Neural progenitor cell (in vitro differentiated cells): ENCODE data around the gene BHLHE40. TPM values are rescaled to one million over a fixed set of nuclear protein-coding genes. Genes with fewer than 3 reads are reported as not detected.

ENCODE experiments used
- DNase-seq: peaks from one replicate; pipeline ENCODE4 v3.0.0-alpha.2; 2016; ENCODE audit warnings: low spot score
- H2AFZ ChIP-seq: fragments of 200-600 bp; sonication (generic); replicated peaks from 2 replicates; pipeline ENCODE4 v1.6.1; 2016; ENCODE audit warnings: antibody characterized with exemption
- H3F3A ChIP-seq: fragments of 200-600 bp; sonication (generic); 2 replicates; pipeline ENCODE4 v1.6.1; 2016; ENCODE audit warnings: antibody characterized with exemption, low read depth
- H3K27ac ChIP-seq: fragments of 200-600 bp; sonication (generic); 2 replicates; pipeline ENCODE4 v1.5.1; 2016; ENCODE audit warnings: mild to moderate bottlenecking
- H3K27me3 ChIP-seq: fragments of 200-600 bp; sonication (generic); 2 replicates; pipeline ENCODE4 v1.6.1; 2016; ENCODE audit warnings: mild to moderate bottlenecking, moderate library complexity
- H3K36me3 ChIP-seq: fragments of 200-600 bp; sonication (generic); 2 replicates; pipeline ENCODE4 v1.5.1; 2016
- H3K4me1 ChIP-seq: fragments of 200-600 bp; sonication (generic); 2 replicates; pipeline ENCODE4 v1.6.1; 2016; ENCODE audit warnings: mixed run types
- H3K4me2 ChIP-seq: fragments of 200-600 bp; sonication (generic); 2 replicates; pipeline ENCODE4 v1.6.1; 2016
- H3K4me3 ChIP-seq: fragments of 200-600 bp; sonication (generic); 2 replicates; pipeline ENCODE4 v1.5.1; 2016
- H3K79me2 ChIP-seq: fragments of 200-600 bp; sonication (generic); 2 replicates; pipeline ENCODE4 v1.6.1; 2016; ENCODE audit warnings: low read depth
- H3K9ac ChIP-seq: fragments of 200-600 bp; sonication (generic); 2 replicates; pipeline ENCODE4 v1.6.1; 2016
- H3K9me3 ChIP-seq: fragments of 200-600 bp; sonication (generic); 2 replicates; pipeline ENCODE4 v1.5.1; 2016; ENCODE audit warnings: low read depth
- H4K20me1 ChIP-seq: fragments of 200-600 bp; sonication (generic); 2 replicates; pipeline ENCODE4 v1.6.1; 2016; ENCODE audit warnings: low read depth
- H3K27ac Mint-ChIP-seq: 3 replicates; pipeline ENCODE4 v1.8.0; 2021; ENCODE audit warnings: mixed read lengths
- H3K27me3 Mint-ChIP-seq: 2 replicates; pipeline ENCODE4 v1.8.0; 2022; ENCODE audit warnings: low read depth, mild to moderate bottlenecking, inconsistent platforms, moderate library complexity, mixed read lengths; ENCODE audit not compliant: insufficient read depth
- H3K36me3 Mint-ChIP-seq: 3 replicates; pipeline ENCODE4 v1.8.0; 2021; ENCODE audit warnings: mixed read lengths
- H3K4me1 Mint-ChIP-seq: 3 replicates; pipeline ENCODE4 v1.8.0; 2021; ENCODE audit warnings: mixed read lengths
- H3K4me3 Mint-ChIP-seq: 3 replicates; pipeline ENCODE4 v1.8.0; 2021; ENCODE audit warnings: mild to moderate bottlenecking, moderate library complexity, mixed read lengths
- H3K9me3 Mint-ChIP-seq: 3 replicates; pipeline ENCODE4 v1.8.0; 2020; ENCODE audit warnings: mixed read lengths
- CTCF ChIP-seq: fragments of 200-600 bp; sonication (generic); IDR thresholded peaks from 2 replicates; pipeline ENCODE4 v1.5.1; 2017; ENCODE audit warnings: antibody characterized with exemption, mild to moderate bottlenecking
- EZH2 ChIP-seq: fragments of 200-600 bp; sonication (generic); IDR thresholded peaks from 2 replicates; pipeline ENCODE4 v1.6.1; 2017; ENCODE audit warnings: antibody characterized with exemption, mild to moderate bottlenecking, moderate library complexity
- EZH2phosphoT487 ChIP-seq: fragments of 200-600 bp; sonication (generic); IDR thresholded peaks from 2 replicates; pipeline ENCODE4 v1.6.1; 2017; ENCODE audit warnings: antibody characterized with exemption
- total RNA-seq: library from RNA; depleted of rRNA; stranded (reverse); fragments of >200 nt; gene quantifications from 2 replicates; pipeline ENCODE4 v1.2.3, GENCODE V29; 2015; ENCODE audit warnings: low replicate concordance

Gene BHLHE40
- total RNA-seq, 1 donor from 2014 or later, result 0.34 TPM

GRCh38 chr3:4999531-5000184 lies 20.4 kb downstream of the BHLHE40 start:
- H3K27ac Mint-ChIP-seq, result no peak overlapping the region
- peaks cover 11% of the 10 kb centered on the region for H3K4me1 Mint-ChIP-seq
- no peak for DNase-seq
- TF ChIP-seq EZH2, result no peak
- no peak for TF ChIP-seq CTCF
- no peak for TF ChIP-seq EZH2phosphoT487
- Histone ChIP-seq H3K27ac (no peak overlapping the region), H3K4me2 (no peak overlapping the region), H3F3A (no peaks in the 10 kb centered on the region), H2AFZ (no peak overlapping the region), H3K36me3 (no peaks in the 10 kb centered on the region), H3K4me1 (no peaks in the 10 kb centered on the region), H3K79me2 (no peaks in the 10 kb centered on the region), H3K9ac (no peak overlapping the region), H4K20me1 (no peaks in the 10 kb centered on the region), H3K27me3 (no peaks in the 10 kb centered on the region), H3K4me3 (no peak overlapping the region), H3K9me3 (no peaks in the 10 kb centered on the region)
- peaks cover 8% of the 10 kb centered on the region for H3K27me3 Mint-ChIP-seq
- H3K36me3 Mint-ChIP-seq, result no peaks in the 10 kb centered on the region
- H3K4me3 Mint-ChIP-seq, result no peak overlapping the region
- H3K9me3 Mint-ChIP-seq, result no peaks in the 10 kb centered on the region

DNA sequence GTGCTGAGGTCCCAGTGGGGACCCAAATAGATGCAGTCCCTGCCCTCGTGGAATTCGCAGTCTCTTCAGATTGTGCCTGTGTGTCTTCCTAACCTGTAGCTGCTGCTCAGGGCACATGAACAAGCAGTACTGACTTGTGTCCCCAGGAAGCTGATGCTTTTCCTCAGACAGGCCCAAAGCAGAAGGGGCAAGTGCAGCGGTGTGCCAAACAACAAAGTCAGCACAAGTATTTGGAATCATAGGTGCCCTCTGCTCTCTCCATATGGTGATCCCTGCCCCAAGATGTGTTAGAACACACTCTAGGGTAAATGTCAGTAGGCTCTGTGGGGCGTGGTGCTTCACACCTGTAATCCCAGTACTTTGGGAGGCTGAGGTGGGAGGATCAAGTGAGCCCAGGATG lies 21.9 kb downstream of the BHLHE40 start:
- no peak overlapping the region for H3K4me3 ChIP-seq
- Mint-ChIP-seq H3K27ac (no peak overlapping the region), H3K9me3 (no peaks in the 10 kb centered on the region), H3K4me1 (peaks cover 9% of the 10 kb centered on the region), H3K36me3 (no peaks in the 10 kb centered on the region), H3K27me3 (peaks cover 8% of the 10 kb centered on the region), H3K4me3 (no peak overlapping the region)
- H3K4me2 ChIP-seq, result no peak overlapping the region
- H4K20me1 ChIP-seq, result no peaks in the 10 kb centered on the region
- H3K27me3 ChIP-seq, result no peaks in the 10 kb centered on the region
- no peak overlapping the region for H3K27ac ChIP-seq
- no peaks in the 10 kb centered on the region for H3K9me3 ChIP-seq
- H3F3A ChIP-seq, result no peaks in the 10 kb centered on the region
- TF ChIP-seq EZH2phosphoT487 (no peak), CTCF (no peak), EZH2 (no peak)
- no peaks in the 10 kb centered on the region for H3K36me3 ChIP-seq
- H2AFZ ChIP-seq, result no peak overlapping the region
- no peaks in the 10 kb centered on the region for H3K79me2 ChIP-seq
- no peaks in the 10 kb centered on the region for H3K4me1 ChIP-seq
- no peak for DNase-seq
- no peak overlapping the region for H3K9ac ChIP-seq

- Histone ChIP-seq H3F3A (no peaks in the 10 kb centered on the region), H3K9ac (no peak overlapping the region), H3K9me3 (no peaks in the 10 kb centered on the region), H3K4me1 (no peaks in the 10 kb centered on the region), H3K79me2 (no peaks in the 10 kb centered on the region), H3K27ac (no peak overlapping the region), H3K4me3 (no peak overlapping the region), H4K20me1 (no peaks in the 10 kb centered on the region), H3K36me3 (no peaks in the 10 kb centered on the region), H3K4me2 (no peak overlapping the region), H2AFZ (no peak overlapping the region), H3K27me3 (no peaks in the 10 kb centered on the region)
- Mint-ChIP-seq H3K9me3 (no peaks in the 10 kb centered on the region), H3K27me3 (peaks cover 8% of the 10 kb centered on the region), H3K27ac (no peak overlapping the region), H3K36me3 (no peaks in the 10 kb centered on the region), H3K4me3 (no peak overlapping the region), H3K4me1 (peaks cover 5% of the 10 kb centered on the region)
- no peak for DNase-seq
- TF ChIP-seq CTCF, result no peak
- no peak for TF ChIP-seq EZH2phosphoT487
- no peak for TF ChIP-seq EZH2
These were observed 22.6 kb downstream of the BHLHE40 start for GRCh38 chr3:5001805-5002173.
